Measurements from ENCODE around the gene TMSB15A.
"Not testable (repeated sequence)": the region's sequence is repeated elsewhere in the genome, so short reads cannot be mapped to it uniquely, and the experiment has no call there.

Gene TMSB15A

GRCh38 chrX:102515975-102516941 lies at the start of gene TMSB15A:
TSS of gene TMSB15A (minus strand) at chrX:102516739.
- DNase-seq: peak in 12 of 14 donors; percentile 0 to 48 (median 18)

- DNase-seq: no peak
Measured at GRCh38 chrX:102560423-102561068, 44.0 kb upstream of the TMSB15A start.

- DNase-seq: no peak
Measured at GRCh38 chrX:102558607-102559006, 42.1 kb upstream of the TMSB15A start.

- no peak for DNase-seq
Measured at GRCh38 chrX:102548231-102548630, 31.7 kb upstream of the TMSB15A start.

GRCh38 chrX:102546828-102547493 lies 30.4 kb upstream of the TMSB15A start:
- peak in 2 of 14 donors; percentile 0 to 5 for DNase-seq

GRCh38 chrX:102546175-102546574 lies 29.6 kb upstream of the TMSB15A start:
- DNase-seq: not testable (repeated sequence)

- no peak for DNase-seq
Measured at GRCh38 chrX:102535958-102536357, 19.4 kb upstream of the TMSB15A start.

GRCh38 chrX:102517326-102517725 lies 787 bp upstream of the TMSB15A start:
- DNase-seq: no peak

GRCh38 chrX:102514536-102514935 lies 2.0 kb downstream of the TMSB15A start:
- DNase-seq: no peak

- no peak for DNase-seq
Measured at GRCh38 chrX:102498732-102499131, 17.8 kb downstream of the TMSB15A start.

- DNase-seq: no peak
Measured at GRCh38 chrX:102491766-102492165, 24.8 kb downstream of the TMSB15A start.

- DNase-seq: not testable (repeated sequence)
Measured at GRCh38 chrX:102478765-102479164, 37.8 kb downstream of the TMSB15A start.

- not testable (repeated sequence) for DNase-seq
Measured at GRCh38 chrX:102471762-102472220, 44.7 kb downstream of the TMSB15A start, which contains the start of gene TCP11X2. TSS of gene TCP11X2 (minus strand) at chrX:102471812.

GRCh38 chrX:102470215-102470614 lies 46.3 kb downstream of the TMSB15A start:
- DNase-seq: not testable (repeated sequence)

All from C1 segment of cervical spinal cord (tissue), 14 donors.